HL-60 (cell line): ENCODE data around the gene GHITM.

ENCODE experiments used
- DNase-seq, 2 experiments: peaks; one replicate each; pipeline ENCODE4 v3.0.0-alpha.2; 2010 to 2020; ENCODE audit warnings: low read depth in 1 of 2, low spot score in 1 of 2
- H3K27ac ChIP-seq: fragments of 250-450 bp; sonication (Bioruptor Pico); replicated peaks from 2 replicates; pipeline ENCODE4 v1.5.1; 2020; ENCODE audit warnings: mild to moderate bottlenecking, moderate library complexity
- H3K27me3 ChIP-seq: fragments of 250-450 bp; sonication (Bioruptor Pico); 2 replicates; pipeline ENCODE4 v1.5.1; 2021; ENCODE audit warnings: mild to moderate bottlenecking, moderate library complexity; ENCODE audit not compliant: insufficient read depth, poor library complexity, severe bottlenecking
- H3K4me3 ChIP-seq: replicated peaks from 2 replicates; pipeline ENCODE4 v1.5.1; 2011; ENCODE audit warnings: mild to moderate bottlenecking, control low read depth, low read length; ENCODE audit not compliant: insufficient read depth
- GABPA ChIP-seq: IDR thresholded peaks from 2 replicates; pipeline ENCODE4 v1.6.1; 2012; ENCODE audit warnings: low read depth
- POLR2AphosphoS5 ChIP-seq: IDR thresholded peaks from 2 replicates; pipeline ENCODE4 v1.6.1; 2012; ENCODE audit warnings: low read depth
- SPI1 ChIP-seq: IDR thresholded peaks from 2 replicates; pipeline ENCODE4 v1.6.1; 2012; ENCODE audit warnings: low read depth, mild to moderate bottlenecking, borderline replicate concordance
- TF ChIP-seq, protein P1 (sequence below): IDR thresholded peaks from 2 replicates; pipeline ENCODE4 v1.6.1; 2012; ENCODE audit warnings: low read depth; ENCODE audit not compliant: insufficient replicate concordance
- TF ChIP-seq, protein P2 (sequence below): IDR thresholded peaks from one replicate; pipeline ENCODE4 v1.5.1; 2011; ENCODE audit warnings: low read length, control low read depth, inconsistent platforms; ENCODE audit not compliant: insufficient read depth

The GHITM gene

DNA sequence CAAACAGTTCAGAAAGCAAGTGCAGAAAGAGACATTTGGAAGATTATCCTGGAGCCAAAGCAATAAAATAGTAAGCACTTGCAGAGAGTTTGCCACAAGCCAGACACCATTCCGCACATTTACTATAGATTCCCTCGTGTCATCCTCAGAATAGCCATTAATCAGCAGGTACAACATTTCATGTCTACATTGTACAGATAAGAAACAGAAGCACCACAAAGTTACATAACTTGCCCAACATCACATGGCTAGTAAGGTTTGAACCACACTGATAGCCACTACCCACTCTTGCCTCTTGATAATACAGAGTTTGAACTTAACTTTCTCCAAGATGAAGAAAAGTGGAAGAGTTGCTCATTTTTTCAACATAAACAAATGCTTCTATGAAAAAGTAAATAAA is 40.6 kb upstream of the GHITM start:
- no peak for DNase-seq
- peaks cover 5% of the 10 kb centered on the region for H3K27me3 ChIP-seq
- no peak overlapping the region for H3K27ac ChIP-seq
- H3K4me3 ChIP-seq, result no peak overlapping the region
- TF ChIP-seq GABPA, result no peak
- no peak for TF ChIP-seq POLR2AphosphoS5
- TF ChIP-seq, protein P1, sequence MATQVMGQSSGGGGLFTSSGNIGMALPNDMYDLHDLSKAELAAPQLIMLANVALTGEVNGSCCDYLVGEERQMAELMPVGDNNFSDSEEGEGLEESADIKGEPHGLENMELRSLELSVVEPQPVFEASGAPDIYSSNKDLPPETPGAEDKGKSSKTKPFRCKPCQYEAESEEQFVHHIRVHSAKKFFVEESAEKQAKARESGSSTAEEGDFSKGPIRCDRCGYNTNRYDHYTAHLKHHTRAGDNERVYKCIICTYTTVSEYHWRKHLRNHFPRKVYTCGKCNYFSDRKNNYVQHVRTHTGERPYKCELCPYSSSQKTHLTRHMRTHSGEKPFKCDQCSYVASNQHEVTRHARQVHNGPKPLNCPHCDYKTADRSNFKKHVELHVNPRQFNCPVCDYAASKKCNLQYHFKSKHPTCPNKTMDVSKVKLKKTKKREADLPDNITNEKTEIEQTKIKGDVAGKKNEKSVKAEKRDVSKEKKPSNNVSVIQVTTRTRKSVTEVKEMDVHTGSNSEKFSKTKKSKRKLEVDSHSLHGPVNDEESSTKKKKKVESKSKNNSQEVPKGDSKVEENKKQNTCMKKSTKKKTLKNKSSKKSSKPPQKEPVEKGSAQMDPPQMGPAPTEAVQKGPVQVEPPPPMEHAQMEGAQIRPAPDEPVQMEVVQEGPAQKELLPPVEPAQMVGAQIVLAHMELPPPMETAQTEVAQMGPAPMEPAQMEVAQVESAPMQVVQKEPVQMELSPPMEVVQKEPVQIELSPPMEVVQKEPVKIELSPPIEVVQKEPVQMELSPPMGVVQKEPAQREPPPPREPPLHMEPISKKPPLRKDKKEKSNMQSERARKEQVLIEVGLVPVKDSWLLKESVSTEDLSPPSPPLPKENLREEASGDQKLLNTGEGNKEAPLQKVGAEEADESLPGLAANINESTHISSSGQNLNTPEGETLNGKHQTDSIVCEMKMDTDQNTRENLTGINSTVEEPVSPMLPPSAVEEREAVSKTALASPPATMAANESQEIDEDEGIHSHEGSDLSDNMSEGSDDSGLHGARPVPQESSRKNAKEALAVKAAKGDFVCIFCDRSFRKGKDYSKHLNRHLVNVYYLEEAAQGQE, result no peak
- TF ChIP-seq, protein P2, sequence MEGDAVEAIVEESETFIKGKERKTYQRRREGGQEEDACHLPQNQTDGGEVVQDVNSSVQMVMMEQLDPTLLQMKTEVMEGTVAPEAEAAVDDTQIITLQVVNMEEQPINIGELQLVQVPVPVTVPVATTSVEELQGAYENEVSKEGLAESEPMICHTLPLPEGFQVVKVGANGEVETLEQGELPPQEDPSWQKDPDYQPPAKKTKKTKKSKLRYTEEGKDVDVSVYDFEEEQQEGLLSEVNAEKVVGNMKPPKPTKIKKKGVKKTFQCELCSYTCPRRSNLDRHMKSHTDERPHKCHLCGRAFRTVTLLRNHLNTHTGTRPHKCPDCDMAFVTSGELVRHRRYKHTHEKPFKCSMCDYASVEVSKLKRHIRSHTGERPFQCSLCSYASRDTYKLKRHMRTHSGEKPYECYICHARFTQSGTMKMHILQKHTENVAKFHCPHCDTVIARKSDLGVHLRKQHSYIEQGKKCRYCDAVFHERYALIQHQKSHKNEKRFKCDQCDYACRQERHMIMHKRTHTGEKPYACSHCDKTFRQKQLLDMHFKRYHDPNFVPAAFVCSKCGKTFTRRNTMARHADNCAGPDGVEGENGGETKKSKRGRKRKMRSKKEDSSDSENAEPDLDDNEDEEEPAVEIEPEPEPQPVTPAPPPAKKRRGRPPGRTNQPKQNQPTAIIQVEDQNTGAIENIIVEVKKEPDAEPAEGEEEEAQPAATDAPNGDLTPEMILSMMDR, result no peak
- no peak for TF ChIP-seq SPI1

DNA sequence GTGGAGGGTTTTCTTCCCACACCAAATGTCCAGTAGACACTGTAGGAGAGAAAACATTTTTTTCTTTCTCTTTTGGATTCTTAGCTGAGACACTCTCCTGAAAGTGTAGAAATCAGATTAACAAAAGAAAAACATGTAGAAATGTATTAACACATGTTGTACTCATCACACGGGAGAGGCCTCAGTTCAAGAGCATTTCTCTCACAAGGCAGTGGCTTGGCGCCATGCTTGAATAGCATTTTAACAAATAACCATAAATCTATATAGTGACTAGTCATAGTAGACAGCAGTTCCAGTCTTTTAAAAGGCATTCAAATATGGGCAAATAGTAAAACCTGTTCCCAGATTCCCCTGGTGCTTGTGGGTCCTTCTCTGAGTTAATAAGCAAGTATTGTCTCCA is 38.3 kb upstream of the GHITM start:
- H3K27ac ChIP-seq, result no peak overlapping the region
- DNase-seq, result no peak
- H3K27me3 ChIP-seq, result peaks cover 5% of the 10 kb centered on the region
- TF ChIP-seq POLR2AphosphoS5 (no peak), SPI1 (no peak), GABPA (no peak)
- TF ChIP-seq, protein P1, result no peak
- TF ChIP-seq, protein P2, result no peak
- H3K4me3 ChIP-seq, result no peak overlapping the region

GRCh38 chr10:84108797-84109196 is 30.5 kb upstream of the GHITM start:
- Histone ChIP-seq H3K27me3 (no peaks in the 10 kb centered on the region), H3K27ac (no peak overlapping the region), H3K4me3 (no peak overlapping the region)
- TF ChIP-seq, protein P2, result no peak
- TF ChIP-seq GABPA (no peak), POLR2AphosphoS5 (no peak)
- TF ChIP-seq, protein P1, result no peak
- no peak for DNase-seq
